HG02678 (cell line): ENCODE measurements around the gene ZDHHC11.

Experiments
- ATAC-seq: cut with Tn5 transposase; IDR thresholded peaks from one replicate; pipeline ENCODE4 v1.9.1; 2021; ENCODE audit warnings: mild to moderate bottlenecking, moderate library complexity; ENCODE audit not compliant: unreplicated experiment

ZDHHC11 gene, protein sequence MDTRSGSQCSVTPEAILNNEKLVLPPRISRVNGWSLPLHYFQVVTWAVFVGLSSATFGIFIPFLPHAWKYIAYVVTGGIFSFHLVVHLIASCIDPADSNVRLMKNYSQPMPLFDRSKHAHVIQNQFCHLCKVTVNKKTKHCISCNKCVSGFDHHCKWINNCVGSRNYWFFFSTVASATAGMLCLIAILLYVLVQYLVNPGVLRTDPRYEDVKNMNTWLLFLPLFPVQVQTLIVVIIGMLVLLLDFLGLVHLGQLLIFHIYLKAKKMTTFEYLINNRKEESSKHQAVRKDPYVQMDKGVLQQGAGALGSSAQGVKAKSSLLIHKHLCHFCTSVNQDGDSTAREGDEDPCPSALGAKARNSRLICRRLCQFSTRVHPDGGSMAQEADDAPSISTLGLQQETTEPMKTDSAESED

DNA sequence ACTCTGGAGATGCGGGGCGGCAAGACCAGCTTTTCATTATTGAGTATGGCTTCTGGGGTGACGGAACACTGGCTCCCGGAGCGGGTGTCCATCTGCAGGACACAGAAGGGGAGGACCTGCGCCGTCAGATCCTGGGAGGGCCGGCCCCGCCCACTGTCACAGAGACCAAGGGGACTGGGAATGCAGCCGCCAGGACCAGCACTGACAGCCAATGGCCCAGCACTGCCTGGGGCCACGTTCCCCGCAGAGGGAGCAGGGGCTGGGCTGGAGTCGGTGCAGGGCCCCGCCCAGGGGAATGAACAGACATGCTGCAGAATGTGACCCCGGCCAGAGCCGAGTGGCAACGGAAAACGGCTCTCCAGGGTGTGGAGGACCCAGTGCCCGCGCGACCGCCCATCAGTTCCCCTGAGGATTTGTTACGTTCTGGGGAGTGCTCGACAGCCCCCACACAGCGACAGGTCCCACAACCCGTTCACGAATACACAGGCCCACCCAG lies at the start of gene ZDHHC11:
TSS of gene ZDHHC11 (minus strand) at position 476 of the 496 bp plus-strand sequence. CDS start at position 92, 384 bp downstream.
- ATAC-seq, result no peak

DNA sequence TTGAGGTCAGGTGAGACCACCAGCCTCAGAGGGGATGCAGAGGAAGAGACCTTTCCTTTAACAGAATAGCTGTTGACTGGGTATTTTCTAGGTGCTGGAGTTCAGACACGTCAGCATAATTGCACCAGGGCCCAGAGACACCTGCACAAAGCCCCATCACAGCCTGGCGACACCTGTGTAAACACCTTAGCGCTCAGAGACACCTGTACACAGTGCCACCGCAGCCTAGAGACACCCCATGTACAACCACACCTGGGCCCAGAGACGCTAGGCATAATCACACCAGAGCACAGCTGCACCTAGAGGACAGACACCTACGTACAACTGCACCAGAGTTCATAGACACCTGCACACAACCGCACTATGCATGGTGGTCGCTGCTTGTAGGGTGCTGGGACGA lies 42.9 kb upstream of the ZDHHC11 start:
- ATAC-seq, result no peak

DNA sequence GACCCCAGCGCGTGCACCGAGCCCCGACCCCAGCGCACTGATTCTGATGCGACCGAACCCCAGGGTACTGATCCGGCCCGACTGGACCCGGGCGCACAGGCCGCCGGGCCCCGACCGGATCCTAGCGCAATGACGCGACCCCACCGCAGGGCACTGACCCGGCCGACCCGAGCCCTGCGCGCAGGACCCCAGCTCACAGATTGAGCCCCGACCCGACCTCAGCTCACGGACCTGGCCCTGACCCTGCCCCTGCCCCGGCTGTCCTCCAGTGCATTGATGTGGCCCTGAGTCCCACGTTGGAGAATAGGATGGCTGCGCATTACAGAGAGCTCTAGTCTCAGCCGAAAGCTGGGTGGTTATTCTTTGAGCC lies 42.3 kb upstream of the ZDHHC11 start:
- peak; percentile 8 for ATAC-seq

DNA sequence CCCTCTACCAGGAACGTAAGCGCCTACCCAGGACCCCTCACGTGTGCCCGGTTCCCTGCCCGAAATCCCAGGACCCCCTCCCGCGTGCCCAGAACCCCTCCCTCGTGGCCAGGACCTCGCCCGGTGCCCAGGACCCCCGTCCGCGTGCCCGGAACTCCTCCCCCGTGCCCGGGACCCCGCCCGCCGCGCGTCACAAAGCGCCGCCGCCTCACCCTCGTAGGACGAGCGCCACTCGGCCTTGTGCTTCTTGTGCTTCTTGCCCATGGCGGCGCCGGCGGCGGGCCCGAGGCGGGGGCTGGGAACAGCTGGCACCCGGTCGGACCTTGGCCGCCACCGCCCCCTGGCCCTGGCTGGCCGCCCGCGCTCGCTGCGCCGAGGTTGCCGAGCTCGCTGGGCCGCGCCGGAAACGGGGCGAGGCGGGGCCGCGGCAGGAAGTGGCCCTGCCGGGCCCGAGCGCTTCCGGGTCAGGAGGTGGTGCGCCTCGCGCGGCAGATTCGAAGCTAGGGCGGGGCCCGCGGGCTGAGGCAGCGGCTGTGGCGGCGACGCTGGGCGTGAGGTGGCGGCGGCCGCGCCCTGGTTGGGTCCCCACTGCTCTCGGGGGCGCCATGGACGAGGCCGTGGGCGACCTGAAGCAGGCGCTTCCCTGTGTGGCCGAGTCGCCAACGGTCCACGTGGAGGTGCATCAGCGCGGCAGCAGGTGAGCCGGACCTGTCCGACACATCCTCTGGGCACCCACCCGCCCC lies 41.8 kb upstream of the ZDHHC11 start, which contains the start of the genes BRD9 and TRIP13:
TSS of gene BRD9 (minus strand) at position 408 of the 743 bp plus-strand sequence. CDS start at position 264, 144 bp downstream.
TSS of gene TRIP13 (plus strand) at position 491 of the 743 bp plus-strand sequence. CDS start at position 606, 115 bp downstream.
- peak; percentile 97 for ATAC-seq

DNA sequence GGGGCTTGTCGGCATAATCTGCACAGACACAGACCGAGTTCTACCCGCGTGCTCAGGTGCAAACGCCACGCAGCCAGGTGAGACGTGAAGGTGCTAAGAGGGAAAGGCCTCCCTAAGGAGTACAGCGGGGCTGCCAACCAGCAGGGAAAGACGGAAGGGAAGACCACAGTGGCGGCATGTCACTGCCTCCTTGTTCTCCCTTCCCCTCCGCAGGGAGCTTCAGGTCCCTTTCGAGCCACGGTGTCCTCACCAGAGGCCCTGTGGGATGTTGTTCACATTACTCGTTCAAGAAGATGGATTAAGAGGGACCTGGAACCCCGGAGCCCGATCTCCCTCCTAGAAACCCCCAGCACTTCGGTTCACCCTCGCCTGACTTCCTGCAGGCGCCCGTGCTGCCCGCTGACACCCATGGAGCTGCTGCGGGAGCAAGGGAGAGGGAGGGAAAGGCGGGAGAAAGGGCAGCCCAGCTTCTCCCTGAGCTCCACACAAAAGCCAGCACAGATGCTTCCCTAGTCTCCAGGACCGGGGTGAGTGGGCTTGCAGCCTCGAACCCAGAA lies 41.1 kb upstream of the ZDHHC11 start:
- ATAC-seq, result no peak

DNA sequence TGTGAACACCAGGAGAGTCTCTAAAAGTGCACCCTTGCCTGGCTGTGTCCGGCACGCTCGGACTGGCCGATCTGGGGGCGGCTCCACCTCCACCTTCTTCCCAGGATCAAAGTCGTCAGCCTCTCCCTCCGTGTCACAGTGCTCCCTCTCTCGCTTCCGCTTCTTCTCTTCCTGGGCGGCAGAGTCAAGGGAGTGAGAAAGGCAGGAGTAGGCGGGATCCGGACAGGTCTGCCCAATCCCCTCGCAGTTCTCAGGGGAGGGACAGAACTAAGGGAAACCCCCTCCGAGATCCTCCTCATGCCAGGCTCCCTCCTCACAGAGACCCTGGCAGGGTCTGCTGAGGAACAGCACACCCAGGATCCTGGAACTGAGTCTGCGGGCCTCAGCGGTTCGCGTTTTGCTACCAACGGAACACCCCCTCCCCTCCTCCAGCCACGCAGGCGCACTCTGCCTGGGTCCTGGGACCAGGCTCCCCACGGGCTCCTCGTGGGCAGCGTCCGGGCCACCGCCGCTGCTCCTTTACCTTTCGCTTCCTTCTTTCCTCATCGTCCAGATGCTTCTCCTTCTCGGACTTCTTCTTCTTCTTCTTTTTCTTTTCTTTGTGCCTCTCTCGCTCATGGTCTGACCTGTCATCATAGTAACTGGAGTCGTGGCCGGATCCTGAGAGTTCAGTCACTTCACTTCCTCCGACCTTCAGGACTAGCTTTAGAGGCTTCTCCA lies 40.5 kb upstream of the ZDHHC11 start:
- no peak for ATAC-seq

DNA sequence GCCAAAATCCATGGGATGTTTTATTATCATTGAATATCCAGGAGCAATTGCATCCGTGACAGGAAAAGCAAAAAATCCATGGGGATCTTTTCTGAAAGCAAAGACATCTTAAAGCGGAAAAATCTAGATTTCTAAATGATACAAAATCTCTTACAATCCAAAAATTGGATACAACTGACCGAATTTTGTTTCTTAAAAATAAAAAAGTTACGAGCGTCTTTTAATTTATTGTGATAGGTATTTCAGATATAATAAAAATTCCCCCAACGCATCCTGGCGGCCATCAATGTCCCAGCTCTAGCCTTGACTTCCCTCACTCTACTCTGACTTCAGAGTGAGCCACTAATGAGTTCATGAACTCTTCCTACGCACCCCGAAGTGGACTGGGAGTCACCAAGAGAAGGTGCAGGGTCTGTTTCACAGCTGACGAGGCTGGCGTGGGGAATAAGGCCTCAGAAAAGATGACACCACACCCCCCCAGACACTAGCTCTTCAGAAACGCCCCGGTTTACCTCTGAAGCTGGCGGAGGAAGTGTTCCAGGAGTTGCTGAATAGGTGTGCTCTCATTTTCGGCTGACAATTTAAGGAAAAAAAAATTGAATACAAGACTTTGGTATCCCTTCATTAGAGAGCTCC lies 38.4 kb upstream of the ZDHHC11 start:
- no peak for ATAC-seq

DNA sequence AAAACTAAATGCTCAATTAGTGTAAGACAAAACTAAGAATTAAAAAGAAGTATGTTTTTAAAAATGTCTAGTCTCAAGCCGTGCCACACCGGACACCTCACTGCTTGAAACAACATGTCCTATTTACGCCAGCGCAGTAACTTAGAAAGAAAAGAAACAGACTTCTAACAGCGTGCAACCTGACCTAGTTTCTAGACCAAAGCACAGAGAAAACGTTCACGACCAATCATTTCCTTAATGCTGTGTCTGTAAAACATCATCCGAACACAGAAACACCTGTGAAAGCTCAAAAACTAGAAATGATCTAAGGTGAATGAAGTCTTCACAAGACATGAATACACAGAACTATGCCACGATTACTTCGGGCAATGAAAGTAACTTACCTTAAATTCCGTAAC lies 37.9 kb upstream of the ZDHHC11 start:
- no peak for ATAC-seq

DNA sequence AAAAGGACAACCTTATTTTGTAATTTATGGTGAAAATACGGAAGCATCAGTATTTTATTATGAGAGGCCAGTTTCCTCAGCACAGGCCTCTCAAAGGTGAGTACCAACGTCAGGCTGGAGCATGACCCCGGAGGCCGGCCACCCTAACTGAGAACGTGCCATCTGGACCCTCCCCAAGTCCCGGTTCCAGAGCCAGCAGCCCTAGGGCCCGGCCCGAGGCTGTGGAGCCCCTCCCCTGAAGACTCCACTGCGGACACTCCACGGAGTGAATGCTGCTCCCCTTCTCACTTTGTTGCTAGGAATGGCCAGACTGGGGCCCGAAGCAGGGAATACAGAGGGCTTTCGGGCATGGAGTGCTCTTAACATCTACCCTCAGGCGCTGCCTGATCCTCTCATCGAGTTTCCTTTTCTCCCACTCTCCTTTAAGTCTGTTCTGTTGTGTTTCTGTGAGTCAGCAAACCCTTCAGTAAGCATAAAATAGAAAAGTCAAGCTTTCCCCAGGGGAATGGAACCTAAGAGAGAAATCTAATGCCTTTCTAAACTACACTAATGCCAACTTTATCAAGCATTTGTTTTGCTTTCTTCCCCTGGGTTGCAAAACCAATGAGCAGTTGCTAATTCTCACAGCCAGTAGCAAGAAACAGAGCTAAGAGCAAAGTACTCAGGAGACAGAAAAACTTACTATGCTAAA lies 37.3 kb upstream of the ZDHHC11 start:
- ATAC-seq, result no peak

DNA sequence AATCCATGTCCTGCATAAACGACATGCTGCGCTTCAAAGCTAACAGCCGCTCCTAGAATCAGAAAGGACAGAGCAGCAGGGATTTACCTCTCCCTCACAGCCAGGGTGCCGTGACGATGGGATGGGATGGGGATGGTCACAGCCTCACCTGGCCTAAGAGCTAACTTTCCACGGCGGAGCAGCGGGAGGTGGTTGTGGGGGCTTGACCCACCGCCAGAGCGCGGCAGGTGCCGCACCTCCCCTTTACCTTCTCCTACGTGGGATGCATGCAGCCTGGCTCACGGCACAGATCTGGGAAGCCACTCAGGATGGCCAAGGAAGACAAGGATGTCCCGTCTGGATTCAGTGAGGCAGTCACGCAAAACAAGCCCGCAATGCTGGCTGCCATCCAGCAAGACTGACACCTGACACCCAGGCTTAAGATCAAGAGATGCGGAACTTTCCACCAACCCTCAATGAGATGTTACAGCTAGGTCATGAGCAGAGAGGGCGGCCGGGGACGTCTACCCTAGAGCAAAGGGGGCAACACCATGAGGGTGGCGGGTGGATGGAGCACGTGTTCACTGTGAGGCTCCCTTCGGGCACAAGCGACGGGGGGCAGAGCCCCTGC lies 36.0 kb upstream of the ZDHHC11 start:
- ATAC-seq, result no peak

DNA sequence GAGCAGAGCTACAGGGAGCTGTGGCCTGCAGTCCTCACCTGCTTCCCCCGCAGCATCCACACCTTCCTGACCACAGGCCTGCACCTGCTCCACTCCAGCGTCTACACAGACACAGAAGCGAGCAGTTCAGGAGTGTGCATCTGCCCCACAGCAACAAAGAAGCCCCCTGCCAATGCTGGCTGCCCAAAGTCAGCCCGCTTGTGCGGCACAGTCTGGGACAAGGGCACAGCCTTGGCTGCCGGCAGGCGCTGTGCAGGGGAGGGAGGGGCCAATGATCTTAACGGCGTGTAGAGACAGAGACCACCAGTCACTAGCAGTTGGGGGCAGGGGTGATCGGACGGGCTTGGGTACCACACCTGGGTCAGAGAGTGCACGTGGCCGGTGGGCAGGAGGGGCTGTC lies 35.2 kb upstream of the ZDHHC11 start:
- no peak for ATAC-seq

DNA sequence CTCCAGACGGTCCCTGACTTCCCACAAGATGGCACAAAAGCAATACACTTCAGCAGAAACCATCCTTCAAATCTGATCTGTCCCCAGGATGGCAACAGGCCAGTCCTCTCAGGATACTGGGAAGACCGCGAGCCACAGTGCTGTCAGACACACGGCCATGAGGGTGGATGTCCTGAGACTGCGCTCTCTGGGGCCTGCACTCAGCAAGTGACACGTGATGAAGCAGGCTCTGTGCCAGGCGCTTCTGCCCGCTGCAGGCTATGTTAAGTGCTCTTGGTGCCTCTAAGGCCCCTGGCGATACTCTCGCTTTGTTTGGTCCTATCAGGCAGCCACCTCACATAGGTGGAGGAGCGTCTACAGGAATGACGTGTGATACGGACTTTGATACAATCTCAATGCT lies 34.7 kb upstream of the ZDHHC11 start:
- ATAC-seq, result no peak

DNA sequence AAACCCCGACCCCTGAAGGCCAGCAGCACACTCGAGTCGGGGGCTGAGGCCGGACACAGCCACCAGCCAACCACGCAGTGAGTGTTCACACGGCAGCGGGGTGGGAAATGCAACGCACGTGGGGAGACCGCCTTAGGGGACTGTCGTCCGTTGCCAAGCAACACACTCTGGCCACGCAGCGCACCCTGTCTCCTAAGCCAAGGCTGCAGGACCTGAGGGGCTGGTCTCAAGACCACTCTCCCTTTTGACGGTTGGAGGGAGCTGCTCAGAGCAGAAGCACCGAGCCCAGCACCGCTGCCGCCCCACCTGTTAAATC lies 34.3 kb upstream of the ZDHHC11 start:
- no peak for ATAC-seq

DNA sequence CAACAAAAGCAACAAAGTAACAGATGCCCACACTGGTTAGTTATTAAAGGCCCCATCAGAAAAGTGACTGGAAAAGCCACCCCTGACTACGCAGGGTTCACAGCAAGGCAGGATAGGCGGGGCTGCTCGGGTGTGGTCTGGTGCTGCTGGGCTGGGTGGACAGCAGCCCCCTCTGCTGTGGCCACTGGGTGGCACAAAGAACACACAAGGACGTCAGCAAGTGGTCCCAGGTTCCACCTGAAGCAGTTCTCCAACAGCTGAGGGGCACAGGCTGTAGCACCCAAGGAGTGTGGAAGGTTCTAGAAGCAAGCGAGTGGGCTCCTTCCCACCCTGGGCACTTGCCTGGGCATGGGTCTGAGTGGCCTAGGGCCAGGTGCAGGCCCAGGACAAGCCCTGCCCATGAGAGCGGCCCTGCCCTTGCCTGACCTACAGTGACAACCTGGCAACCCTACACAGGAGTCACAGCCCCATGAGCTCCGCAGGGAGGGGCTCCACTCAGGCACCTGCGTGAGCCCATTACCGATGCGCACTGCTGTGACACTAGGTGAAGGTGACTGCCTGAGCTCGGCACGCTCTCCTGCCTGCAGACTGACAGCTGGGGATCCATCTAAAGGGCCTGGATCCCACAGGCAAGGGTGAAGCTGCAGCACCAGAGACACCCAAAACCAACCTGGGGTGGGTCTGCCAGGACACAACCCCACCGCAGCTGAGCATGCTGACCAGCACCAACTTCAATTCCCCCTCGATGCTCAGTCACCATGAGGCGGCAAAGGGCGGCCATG lies 33.8 kb upstream of the ZDHHC11 start:
- no peak for ATAC-seq

DNA sequence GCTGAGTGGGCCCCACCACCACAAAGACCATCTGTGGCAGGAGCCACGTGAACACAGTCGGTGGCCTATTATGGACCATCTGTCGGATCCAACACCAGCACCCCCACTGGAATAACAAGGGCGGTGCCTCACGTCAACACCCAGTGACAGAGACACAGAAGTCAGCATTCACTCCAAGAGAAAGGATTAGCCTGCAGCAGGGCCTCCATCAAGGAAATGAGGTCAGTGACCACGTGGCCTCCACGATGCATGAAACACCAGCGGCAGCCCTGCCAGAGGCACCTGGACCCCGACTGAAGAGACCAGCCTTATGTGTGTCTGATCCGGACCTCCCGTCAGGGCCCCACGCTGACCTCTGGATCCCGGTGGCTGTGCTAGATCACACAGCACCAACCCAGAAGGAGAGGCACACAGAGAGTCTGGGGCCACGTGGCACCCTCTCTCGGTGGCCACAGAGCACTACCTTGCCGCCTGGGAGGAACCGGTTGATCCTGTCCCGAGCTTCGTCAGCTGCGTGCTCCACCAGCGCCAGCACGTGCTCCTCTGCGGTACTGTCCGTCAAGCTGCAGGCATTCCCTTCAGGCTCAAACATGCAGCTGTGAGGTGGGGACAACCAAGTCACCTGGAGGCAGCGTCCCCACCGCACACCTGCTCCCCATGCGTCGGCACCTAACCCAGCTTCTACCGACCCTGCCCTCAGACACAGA lies 32.8 kb upstream of the ZDHHC11 start:
- no peak for ATAC-seq

DNA sequence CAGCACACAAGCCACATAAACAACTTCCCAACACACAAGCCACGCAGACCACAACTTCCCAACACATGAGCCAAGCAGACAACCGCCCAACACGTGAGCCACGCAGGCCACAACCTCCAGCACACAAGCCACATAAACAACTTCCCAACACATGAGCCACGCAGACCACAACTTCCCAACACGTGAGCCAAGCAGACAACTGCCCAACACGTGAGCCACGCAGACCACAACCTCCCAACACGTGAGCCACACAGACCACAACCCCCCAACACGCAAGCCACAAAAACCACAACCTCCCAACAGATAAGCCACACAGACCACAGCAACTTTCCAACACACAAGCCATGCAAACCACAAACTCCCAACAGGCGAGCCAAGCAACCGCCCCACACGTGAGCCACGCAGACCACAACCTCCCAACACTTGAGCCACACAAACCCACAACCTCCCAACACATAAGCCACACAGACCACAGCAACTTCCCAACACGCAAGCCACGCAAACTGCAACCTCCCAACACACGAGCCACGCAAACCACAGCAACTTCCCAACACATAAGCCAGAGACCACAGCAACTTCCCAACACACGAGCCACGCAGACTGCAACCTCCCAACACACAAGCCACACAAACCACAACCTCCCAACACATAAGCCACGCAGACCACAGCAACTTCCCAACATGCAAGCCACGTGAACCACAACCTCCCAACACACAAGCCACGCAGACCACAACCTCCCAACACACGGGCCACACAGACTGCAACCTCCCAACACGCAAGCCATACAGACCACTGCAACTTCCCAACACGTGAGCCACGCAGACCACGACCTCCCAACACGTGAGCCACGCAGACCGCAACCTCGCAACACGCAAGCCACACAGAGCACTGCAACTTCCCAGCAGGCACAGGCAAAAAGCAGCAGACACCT lies 31.7 kb upstream of the ZDHHC11 start:
- no peak for ATAC-seq

DNA sequence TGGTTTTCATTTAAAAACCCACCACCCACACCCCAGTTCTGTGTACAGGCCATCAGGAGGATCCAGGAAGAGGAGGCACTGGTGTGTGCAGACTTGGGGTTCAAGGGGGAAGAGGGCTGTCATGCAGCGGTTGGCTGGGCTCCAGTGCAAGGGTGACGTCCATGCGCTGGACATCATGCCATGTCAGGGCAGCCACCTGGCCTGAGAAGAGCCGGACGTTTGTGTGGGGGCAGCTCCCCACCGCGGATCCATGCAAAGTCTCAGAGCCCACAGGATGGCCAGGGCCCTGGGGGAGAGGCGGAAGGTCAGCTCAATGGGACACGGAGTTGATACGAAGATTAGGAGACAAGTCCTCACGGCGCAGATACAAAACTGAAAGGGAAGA lies 30.8 kb upstream of the ZDHHC11 start:
- no peak for ATAC-seq
